ENCODE data around the gene UNC79. TPM values are rescaled to one million over a fixed set of nuclear protein-coding genes. Genes with fewer than 3 reads are reported as not detected.

Gene UNC79
- total RNA-seq, 2 donors from 2014 or later: 0.78 to 3.3 TPM

GRCh38 chr14:93727917-93728650 is 297.3 kb downstream of the UNC79 start:
- TF ChIP-seq CTCF (IDR thresholded peaks at IDR 0.05) (no peak), POLR2A (IDR thresholded peaks at IDR 0.05) (no peak)
- no peak for ATAC-seq
- WGBS, 2 donors: 82 to 84% methylated on average over 17 to 19 of the region's 19 CpGs
- Histone ChIP-seq H3K27me3 (no peaks in the 10 kb centered on the region), H3K4me1 (no peaks in the 10 kb centered on the region), H3K27ac (no peak overlapping the region), H3K4me3 (no peak overlapping the region), H3K9me3 (no peaks in the 10 kb centered on the region), H3K36me3 (replicated peaks in 1 of 2; ENCODE audit: insufficient read depth in 1 of 2, low read depth in 2 of 2) (no peaks in the 10 kb centered on the region)
- DNase-seq: no peak
- intact Hi-C loops (cut with DNase I): no loop called here

- 74 to 100% methylated on average over 5 to 8 of the region's 8 CpGs for WGBS, 2 donors
- Histone ChIP-seq H3K4me3 (no peak overlapping the region), H3K27me3 (no peaks in the 10 kb centered on the region), H3K9me3 (no peaks in the 10 kb centered on the region), H3K27ac (no peak overlapping the region), H3K4me1 (no peaks in the 10 kb centered on the region), H3K36me3 (replicated peaks in 1 of 2; ENCODE audit: insufficient read depth in 1 of 2, low read depth in 2 of 2) (no peaks in the 10 kb centered on the region)
- DNase-seq (no peak), ATAC-seq (no peak)
- intact Hi-C loops (cut with DNase I): no loop called here
- TF ChIP-seq POLR2A (IDR thresholded peaks at IDR 0.05) (no peak), CTCF (IDR thresholded peaks at IDR 0.05) (no peak)
Measured at GRCh38 chr14:93728651-93729016, 297.9 kb downstream of the UNC79 start.

- intact Hi-C loops (cut with DNase I): no loop called here
- WGBS, 2 donors: 76 to 82% methylated on average over 10 of the region's 10 CpGs
- Histone ChIP-seq H3K27me3 (no peaks in the 10 kb centered on the region), H3K4me3 (no peak overlapping the region), H3K36me3 (replicated peaks in 1 of 2; ENCODE audit: insufficient read depth in 1 of 2, low read depth in 2 of 2) (no peaks in the 10 kb centered on the region), H3K4me1 (no peaks in the 10 kb centered on the region), H3K9me3 (no peaks in the 10 kb centered on the region), H3K27ac (no peak overlapping the region)
- ATAC-seq: no peak
- no peak for DNase-seq
- no peak for TF ChIP-seq POLR2A (IDR thresholded peaks at IDR 0.05)
- no peak for TF ChIP-seq CTCF (IDR thresholded peaks at IDR 0.05)
Measured at GRCh38 chr14:93729993-93730392, 299.3 kb downstream of the UNC79 start.

- H3K9me3 ChIP-seq: no peaks in the 10 kb centered on the region
- H3K4me3 ChIP-seq: no peak overlapping the region
- TF ChIP-seq POLR2A (IDR thresholded peaks at IDR 0.05) (no peak), CTCF (IDR thresholded peaks at IDR 0.05) (no peak)
- 33 to 45% methylated on average over 4 to 7 of the region's 7 CpGs for WGBS, 2 donors
- ATAC-seq (no peak), DNase-seq (no peak)
- no peaks in the 10 kb centered on the region for H3K27me3 ChIP-seq
- no peak overlapping the region for H3K27ac ChIP-seq
- no peaks in the 10 kb centered on the region for H3K4me1 ChIP-seq
- intact Hi-C loops (cut with DNase I): no loop called here
- no peaks in the 10 kb centered on the region for H3K36me3 ChIP-seq (replicated peaks in 1 of 2; ENCODE audit: insufficient read depth in 1 of 2, low read depth in 2 of 2)
Measured at GRCh38 chr14:93731753-93732152, 301.0 kb downstream of the UNC79 start.

GRCh38 chr14:93732524-93732923 is 301.8 kb downstream of the UNC79 start:
- 70 to 81% methylated on average over 6 to 10 of the region's 10 CpGs for WGBS, 2 donors
- DNase-seq (no peak), ATAC-seq (no peak)
- H3K27me3 ChIP-seq: no peaks in the 10 kb centered on the region
- no peak overlapping the region for H3K4me3 ChIP-seq
- no peaks in the 10 kb centered on the region for H3K4me1 ChIP-seq
- no peaks in the 10 kb centered on the region for H3K9me3 ChIP-seq
- H3K27ac ChIP-seq: no peak overlapping the region
- TF ChIP-seq POLR2A (IDR thresholded peaks at IDR 0.05) (no peak), CTCF (IDR thresholded peaks at IDR 0.05) (no peak)
- intact Hi-C loops (cut with DNase I): no loop called here
- H3K36me3 ChIP-seq (replicated peaks in 1 of 2; ENCODE audit: insufficient read depth in 1 of 2, low read depth in 2 of 2): no peaks in the 10 kb centered on the region
